ENCODE measurements around the gene EYA3.

EYA3 gene

DNA sequence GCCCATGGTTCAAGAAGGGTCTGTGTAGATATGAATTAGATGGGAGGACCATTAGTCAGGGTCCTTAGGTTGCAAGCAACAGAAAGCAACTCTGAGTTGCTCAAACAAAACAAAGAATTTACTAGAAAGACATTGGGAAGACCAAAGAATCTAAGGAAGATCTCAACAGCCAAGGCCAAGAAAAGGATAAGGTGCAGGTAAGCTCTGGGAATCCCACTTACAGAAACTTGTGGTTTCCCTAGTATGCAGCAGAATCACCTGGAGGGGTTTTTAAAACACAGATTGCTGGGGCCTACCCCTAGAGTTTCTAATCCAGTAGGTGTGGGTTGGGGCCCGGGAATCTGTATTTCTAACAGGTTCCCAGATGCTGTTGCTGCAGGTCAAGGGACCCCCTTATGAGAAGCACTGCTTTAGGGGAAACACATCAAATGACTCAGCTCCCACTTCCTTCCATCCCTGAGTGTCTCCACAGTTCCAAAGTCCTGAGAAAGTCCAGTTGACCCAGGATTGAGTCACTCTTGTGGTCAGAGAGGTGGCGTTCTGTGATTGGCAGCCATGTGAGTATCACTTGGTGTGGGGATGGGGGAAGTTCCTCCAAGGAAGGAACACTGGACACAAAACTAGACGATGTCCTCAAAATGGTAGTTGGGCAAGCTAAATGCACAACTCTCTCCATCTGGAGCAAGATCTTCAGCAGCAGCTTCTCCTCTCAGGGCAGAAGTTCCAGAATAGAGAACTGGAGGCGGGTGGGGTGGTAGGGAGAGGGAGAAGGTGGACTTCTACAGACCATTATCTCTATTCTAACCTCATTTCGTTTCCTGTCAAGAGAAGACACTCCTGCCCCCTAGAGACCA lies 24.2 kb upstream of the EYA3 start:
- DNase-seq, result peak in 1 of 2 experiments; percentile 53

GRCh38 chr1:28111157-28111556 lies 22.7 kb upstream of the EYA3 start:
- no peak for DNase-seq

GRCh38 chr1:28110555-28110954 lies 22.1 kb upstream of the EYA3 start:
- no peak for DNase-seq

- DNase-seq, result no peak
Observed at GRCh38 chr1:28109639-28110038, 21.2 kb upstream of the EYA3 start.

DNA sequence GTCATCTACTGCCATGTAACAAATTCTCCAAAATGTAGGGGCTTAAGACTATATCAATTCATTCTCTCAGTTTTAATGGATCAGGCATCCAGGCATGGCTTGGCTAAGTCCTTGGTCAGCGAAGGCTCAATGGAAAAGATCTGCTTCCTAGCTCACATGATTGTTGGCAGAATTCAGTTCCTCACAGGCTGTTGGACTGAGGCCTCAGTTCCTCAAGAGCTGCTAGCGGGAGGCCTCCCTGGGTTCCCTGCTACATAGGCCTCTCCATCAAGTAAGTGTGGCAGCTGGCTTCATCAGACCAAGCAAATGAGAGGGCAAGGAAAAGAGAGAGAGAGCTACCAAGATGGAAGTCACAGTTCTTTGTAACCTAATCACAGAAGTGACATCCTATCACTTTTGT lies 19.6 kb upstream of the EYA3 start:
- DNase-seq, result no peak

DNA sequence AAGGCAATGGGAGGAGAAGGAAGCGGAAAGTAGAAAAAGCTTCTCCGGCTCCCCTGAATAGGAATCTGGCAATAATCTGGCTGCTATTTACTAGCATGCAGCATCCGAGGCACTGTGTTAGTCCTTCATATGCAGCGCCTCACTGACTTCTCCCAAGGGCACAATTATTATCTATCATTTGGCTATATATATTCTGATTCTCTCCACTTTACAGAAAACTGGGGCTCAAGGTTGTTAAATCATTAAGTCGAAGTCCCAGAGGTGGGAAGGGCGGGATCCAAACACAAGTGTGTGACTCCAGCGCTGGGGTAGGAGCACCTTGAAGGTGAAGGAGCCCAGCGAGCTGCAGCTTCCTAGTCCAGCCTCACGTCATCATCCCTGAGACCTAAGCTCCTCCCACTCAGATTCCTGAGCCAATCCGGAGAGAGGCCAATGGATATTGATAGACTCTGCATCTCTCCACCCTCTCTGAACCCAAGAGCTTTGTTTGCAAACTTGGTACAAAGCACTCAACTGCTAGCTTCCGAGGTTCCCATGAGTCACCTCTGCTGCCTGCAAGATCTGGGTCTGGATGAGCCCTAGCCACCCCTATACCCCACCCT lies 16.6 kb upstream of the EYA3 start:
- peak in 1 of 2 experiments; percentile 41 for DNase-seq

DNA sequence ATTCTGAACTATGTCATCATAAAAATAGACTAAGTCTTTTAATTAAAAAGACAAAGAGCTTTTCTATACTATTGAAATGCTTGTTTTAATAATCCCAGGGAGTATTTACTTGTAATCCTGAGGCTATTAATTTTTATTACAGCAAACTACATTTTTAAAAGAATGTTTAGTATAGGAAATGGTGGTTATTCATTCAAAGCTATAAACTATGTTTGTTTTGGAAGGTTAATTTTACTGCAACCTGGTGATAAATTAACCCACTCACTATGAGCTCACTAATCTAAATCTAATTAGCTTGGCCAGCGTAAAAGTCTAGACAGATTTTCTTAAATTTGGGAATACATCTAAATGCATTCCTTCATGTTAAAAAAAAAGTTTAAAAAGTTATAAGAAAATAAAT lies 13.8 kb upstream of the EYA3 start:
- no peak for DNase-seq

- no peak for DNase-seq
Observed at GRCh38 chr1:28099050-28099769, 10.8 kb upstream of the EYA3 start.

GRCh38 chr1:28097100-28097472 lies 8.7 kb upstream of the EYA3 start:
- DNase-seq, result no peak

GRCh38 chr1:28096210-28097099 lies 8.0 kb upstream of the EYA3 start:
- DNase-seq, result no peak

DNA sequence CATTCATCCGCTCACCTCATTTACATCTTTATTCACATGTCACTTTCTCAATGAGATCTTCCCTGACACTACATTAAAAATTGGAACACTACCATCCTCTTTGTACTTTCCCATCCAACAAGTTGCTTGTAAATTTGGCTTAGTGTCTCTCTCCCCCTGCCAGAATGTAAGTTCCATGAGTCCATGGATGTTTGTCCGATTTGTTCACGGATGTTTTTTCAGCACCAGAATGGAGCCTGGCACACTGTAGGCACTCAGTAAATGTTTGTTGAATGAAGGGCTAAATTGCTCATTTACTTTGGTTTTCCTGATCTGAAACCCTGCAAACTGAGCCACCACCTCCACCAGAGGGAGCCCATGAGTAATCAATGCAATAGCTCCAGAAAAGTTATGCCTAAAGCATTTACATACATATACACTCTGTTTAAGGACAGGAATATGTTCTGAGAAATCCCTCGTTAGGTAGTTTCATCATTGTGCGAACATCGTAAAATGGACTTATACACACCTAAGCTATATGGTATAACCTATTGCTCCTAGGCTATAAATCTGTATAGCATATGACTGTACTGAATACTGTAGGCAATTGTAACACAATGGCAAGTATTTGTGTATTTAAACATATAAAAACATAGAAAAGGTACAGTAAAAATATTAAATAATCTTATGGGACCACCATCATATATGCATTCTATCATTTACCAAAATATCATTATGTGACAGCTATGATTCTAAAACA lies 2.8 kb upstream of the EYA3 start:
- DNase-seq, result peak; percentile 12 to 75

GRCh38 chr1:28087614-28088167 lies 719 bp downstream of the EYA3 start:
- peak; percentile 54 to 56 for DNase-seq

GRCh38 chr1:28086651-28087050 lies 1.8 kb downstream of the EYA3 start:
- DNase-seq, result no peak

DNA sequence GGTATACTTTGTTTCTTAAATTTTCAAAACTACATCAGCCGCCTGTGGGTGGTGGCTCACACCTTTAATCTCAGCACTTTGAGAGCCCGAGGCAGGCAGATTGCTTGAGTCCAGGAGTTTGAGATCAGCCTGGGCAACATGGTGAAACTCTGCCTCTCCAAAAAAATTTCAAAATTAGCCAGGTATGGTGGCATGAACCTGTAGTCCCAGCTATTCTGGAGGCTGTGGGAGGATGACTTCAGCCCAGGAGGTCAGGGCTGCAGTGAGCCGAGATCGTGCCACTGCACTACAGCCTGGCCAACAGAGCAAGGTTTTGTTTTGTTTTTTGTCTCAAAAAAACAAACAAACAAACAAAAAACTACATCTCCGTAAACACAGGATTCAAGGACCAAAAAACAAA lies 3.3 kb downstream of the EYA3 start:
- no peak for DNase-seq

- DNase-seq, result no peak
Observed at GRCh38 chr1:28083876-28084275, 4.5 kb downstream of the EYA3 start.

DNA sequence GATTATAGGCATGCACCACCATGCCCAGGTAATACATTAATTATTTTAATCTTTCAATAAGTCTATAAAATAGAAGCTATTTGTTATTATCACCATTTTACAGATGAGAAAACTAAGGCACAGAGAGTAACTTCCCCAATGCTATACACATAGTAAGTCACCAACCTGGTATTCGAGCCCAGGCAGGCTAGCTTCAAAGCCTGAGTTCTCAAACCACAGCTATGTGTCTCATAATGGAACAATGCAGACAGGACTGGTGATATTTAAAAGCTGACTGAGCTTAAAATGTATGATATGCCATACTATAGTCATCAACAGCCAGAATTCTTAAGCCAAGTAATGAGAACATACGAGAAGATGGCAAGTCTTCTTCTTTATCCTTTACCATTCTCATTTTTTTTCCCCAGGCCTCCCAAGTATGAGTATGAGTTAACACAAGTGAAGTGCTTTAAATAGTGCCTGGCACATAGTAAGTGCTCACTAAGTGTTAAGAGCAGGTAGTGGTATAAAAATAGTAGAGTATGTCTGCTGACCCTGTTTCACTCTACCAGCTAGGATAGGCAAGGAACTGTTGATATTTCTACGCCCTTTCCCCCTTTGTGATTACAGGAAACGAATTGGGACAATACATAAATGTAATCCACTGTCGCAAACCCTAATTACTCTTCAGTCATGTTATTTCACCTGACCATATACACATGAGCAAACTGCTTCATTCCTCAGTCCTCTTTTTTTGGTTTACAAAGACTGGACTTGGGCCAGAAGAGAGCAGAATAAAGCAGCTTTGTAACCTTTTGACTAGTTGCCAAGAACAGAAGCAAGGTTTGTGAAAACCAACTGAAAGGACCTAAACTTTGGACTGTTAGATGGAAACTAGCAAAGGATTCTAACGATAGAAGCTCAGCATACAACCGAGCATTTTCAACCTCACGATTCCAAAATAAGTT lies 9.5 kb downstream of the EYA3 start:
- DNase-seq, result no peak

- no peak for DNase-seq
Observed at GRCh38 chr1:28078262-28078661, 10.1 kb downstream of the EYA3 start.

DNA sequence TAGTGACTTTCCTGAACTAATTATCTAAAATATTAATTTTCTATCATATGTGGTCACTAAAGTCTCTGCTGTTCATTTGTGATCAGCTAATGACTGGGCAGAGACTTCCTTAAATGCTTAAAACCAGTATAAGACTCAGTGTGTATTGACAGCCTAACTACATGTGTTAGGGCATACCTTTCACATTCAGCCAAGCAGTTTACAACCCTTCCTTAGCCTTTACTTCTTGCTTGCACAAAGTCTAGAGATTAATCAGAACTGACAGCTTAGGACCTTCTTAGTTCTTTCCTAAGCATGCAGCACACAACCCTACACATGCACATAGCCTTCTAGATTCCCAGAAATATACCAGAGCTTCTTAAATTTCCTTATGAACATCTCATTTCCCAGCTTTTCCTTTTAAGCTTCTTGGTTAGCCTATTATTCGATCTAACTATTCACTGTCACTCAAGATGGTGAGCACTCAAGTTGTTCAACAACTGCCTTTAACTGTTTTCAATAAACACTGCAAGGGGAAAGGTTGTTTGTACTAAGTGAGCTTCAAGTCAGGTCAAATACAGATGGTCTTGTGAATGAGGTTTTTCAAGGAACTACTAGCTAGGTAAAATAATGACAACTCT lies 13.4 kb downstream of the EYA3 start:
- DNase-seq, result no peak

- no peak for DNase-seq
Observed at GRCh38 chr1:28073867-28074266, 14.5 kb downstream of the EYA3 start.

- DNase-seq, result no peak
Observed at GRCh38 chr1:28071813-28072212, 16.6 kb downstream of the EYA3 start.

All from NCI-H526 (cell line).